Kidney (tissue), 14 donors: ENCODE results near the gene WDR74. TPM values are rescaled to one million over a fixed set of nuclear protein-coding genes. Genes with fewer than 3 reads are reported as not detected.

Experiments
- DNase-seq, 5 donors: peaks; one replicate each; pipeline ENCODE4 v3.0.0-alpha.2; 2013 to 2020
- FAIRE-seq: peaks from 2 replicates; lab custom pipeline; 2012; peaks lifted over from hg19 to GRCh38; lab: Jason Lieb, UNC
- H3K27ac ChIP-seq, 2 donors: one replicate each; pipeline ENCODE4 v1.7.0; 2013; ENCODE audit warnings: low read depth in 2 of 2, low read length in 2 of 2, inconsistent platforms in 1 of 2
- H3K27me3 ChIP-seq: one replicate; pipeline ENCODE4 v1.7.1; 2013; ENCODE audit warnings: low read length, inconsistent platforms; ENCODE audit not compliant: control insufficient read depth, insufficient read depth
- H3K36me3 ChIP-seq, 3 donors: one replicate each; pipeline versions ENCODE4 v1.7.0 to v1.7.1; 2013; ENCODE audit warnings: low read length in 3 of 3, control low read depth in 1 of 3, inconsistent platforms in 1 of 3; ENCODE audit not compliant: insufficient read depth in 3 of 3, control insufficient read depth in 2 of 3
- H3K4me1 ChIP-seq, 3 donors: one replicate each; pipeline versions ENCODE4 v1.7.0 to v1.7.1; 2013; ENCODE audit warnings: low read length in 3 of 3, inconsistent platforms in 1 of 3, low read depth in 1 of 3; ENCODE audit not compliant: control insufficient read depth in 2 of 3, insufficient read depth in 2 of 3
- H3K4me3 ChIP-seq, 3 donors: one replicate each; pipeline versions ENCODE4 v1.7.0 to v1.8.1; 2013; ENCODE audit warnings: low read length in 3 of 3, control low read depth in 1 of 3, inconsistent platforms in 1 of 3
- H3K9ac ChIP-seq, 3 donors: one replicate each; pipeline versions ENCODE4 v1.7.0 to v1.7.1; 2013; ENCODE audit warnings: low read length in 3 of 3, control low read depth in 1 of 3, inconsistent platforms in 1 of 3
- H3K9me3 ChIP-seq, 3 donors: one replicate each; pipeline versions ENCODE4 v1.7.0 to v1.7.1; 2013; ENCODE audit warnings: low read length in 3 of 3, control low read depth in 1 of 3, inconsistent platforms in 1 of 3; ENCODE audit not compliant: control insufficient read depth in 2 of 3, insufficient read depth in 1 of 3
- CTCF ChIP-seq: IDR thresholded peaks from 3 replicates; pipeline ENCODE4 v1.5.1; 2012; ENCODE audit warnings: mild to moderate bottlenecking, moderate library complexity, borderline replicate concordance; ENCODE audit not compliant: insufficient read depth; ENCODE audit errors: extremely low read depth
- intact Hi-C: fragments of 100-400 bp; cut with DNase I; formaldehyde crosslinking; loops from one replicate; pipeline ENCODE4 v1.11.1; 2022
- polyA plus RNA-seq: library from polyadenylated mRNA; stranded (reverse); fragments of 350-450 nt; fragmentation: Illumina TruSeq; extraction: RNeasy Lipid Tissue Mini Kit (QIAGEN cat#74804); gene quantifications from one replicate; pipeline ENCODE4 v1.2.3, GENCODE V29; 2014; ENCODE audit warnings: low read depth, low replicate concordance; ENCODE audit not compliant: insufficient read depth
- total RNA-seq: library from RNA; stranded (reverse); fragmentation: NEBNext Ultra II Directional; extraction: Animal tissue kit (Norgen Biotek cat#: 25700); gene quantifications from one replicate; pipeline ENCODE4 v1.2.1, GENCODE V29; 2021
- donor health status: control.
- donor health status: control.
- donor health status: control.
- donor health status: control.
- donor health status: control.
- donor health status: DM: yes; HTN: yes; CAD: no.
- donor health status: Normal renal cell carcinoma (clear cell type).

WDR74 gene
- total and polyA plus RNA-seq, 2 donors from 2014 or later, result 38.5 to 48.9 TPM

DNA sequence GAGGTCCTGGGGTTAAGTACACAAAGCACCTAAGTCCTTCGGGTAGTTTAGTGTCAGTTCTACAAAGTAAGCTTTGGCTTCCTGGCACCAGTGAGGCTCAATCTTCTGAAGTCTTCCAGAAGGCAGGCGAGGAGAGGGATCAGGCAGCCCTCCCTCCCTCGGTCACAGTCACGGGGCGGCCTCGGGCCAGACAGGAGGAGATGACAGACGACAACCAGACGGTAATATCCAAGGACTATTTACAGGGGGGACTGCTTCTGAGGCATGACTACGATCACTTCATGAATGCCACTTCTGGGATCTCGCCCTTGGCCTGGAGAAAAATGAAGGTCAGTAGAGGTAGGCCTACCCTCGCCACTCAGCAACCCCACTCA lies 47.2 kb downstream of the WDR74 start:
- Histone ChIP-seq H3K4me3 (peak overlapping the region in 2 of 3 donors; percentile 74 to 91), H3K27me3 (no peaks in the 10 kb centered on the region), H3K4me1 (peaks cover 0 to 19% (median 15%) of the 10 kb centered on the region in 3 donors), H3K9ac (peak overlapping the region in 1 of 3 donors; percentile 84), H3K36me3 (peaks cover 6 to 49% (median 31%) of the 10 kb centered on the region in 3 donors), H3K27ac (peak overlapping the region in 1 of 2 donors; percentile 85), H3K9me3 (no peaks in the 10 kb centered on the region)
- no peak for FAIRE-seq
- DNase-seq, result peak in 3 of 5 donors; percentile 14 to 67 (median 66)
- TF ChIP-seq CTCF, result no peak
- intact Hi-C loops, result no loop called here

- intact Hi-C loops, result no loop called here
Observed at GRCh38 chr11:62791501-62792201, 47.7 kb downstream of the WDR74 start, which contains the start of gene TMEM223. Gene TMEM223 (minus strand): TSS chr11:62792006. CDS start chr11:62791994, 12 bp downstream.

DNA sequence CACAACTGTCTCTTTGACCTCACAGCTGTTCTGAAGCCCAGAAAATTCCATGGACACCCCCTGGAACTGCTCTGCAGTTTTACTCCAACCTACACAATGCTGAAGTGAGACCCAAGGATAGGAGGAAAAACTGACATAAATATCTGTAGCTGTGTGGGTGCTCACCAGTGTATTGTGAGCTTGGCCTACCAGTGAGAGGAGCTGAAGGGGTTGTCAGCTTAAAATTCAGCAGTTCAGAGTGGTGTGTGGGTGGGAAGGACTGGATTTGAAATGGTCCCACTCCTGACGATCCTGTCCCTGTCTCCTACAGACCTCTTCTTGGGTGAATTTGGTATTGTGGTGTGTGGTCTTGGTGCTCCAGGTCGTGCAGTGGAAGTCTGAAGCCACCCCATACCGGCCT lies 49.8 kb downstream of the WDR74 start:
- FAIRE-seq (no peak), DNase-seq (peak in 1 of 5 donors; percentile 32)
- no peaks in the 10 kb centered on the region for H3K27me3 ChIP-seq
- peaks cover 2 to 23% (median 11%) of the 10 kb centered on the region in 3 donors for H3K36me3 ChIP-seq
- no peak overlapping the region for H3K4me3 ChIP-seq
- H3K9me3 ChIP-seq, result no peaks in the 10 kb centered on the region
- H3K27ac ChIP-seq, result no peak overlapping the region
- intact Hi-C loops, result loop anchor here (10.0 kb wide), 1 partner anchor 75 kb away; no protein-coding TSS in a partner anchor
- H3K4me1 ChIP-seq, result peaks cover 4 to 26% (median 24%) of the 10 kb centered on the region in 3 donors
- no peak overlapping the region for H3K9ac ChIP-seq
- no peak for TF ChIP-seq CTCF

More at GRCh38 chr11:62791501-62792201, 47.7 kb downstream of the WDR74 start, which contains the start of gene TMEM223:
- H3K9ac ChIP-seq, result peak within 1 kb of the TSS; percentile 52 to 88 (median 84)
- peak; percentile 88 to 95 (median 92) for DNase-seq
- H3K27ac ChIP-seq, result peak within 1 kb of the TSS; percentile 66 to 85
- peak; percentile 15 for TF ChIP-seq CTCF
- peaks cover 0 to 19% (median 15%) of the 10 kb centered on the region in 3 donors for H3K4me1 ChIP-seq
- no peak for FAIRE-seq
- peak within 1 kb of the TSS; percentile 74 to 91 (median 74) for H3K4me3 ChIP-seq
- H3K27me3 ChIP-seq, result no peaks in the 10 kb centered on the region
- H3K9me3 ChIP-seq, result no peaks in the 10 kb centered on the region
- peaks cover 6 to 44% (median 27%) of the 10 kb centered on the region in 3 donors for H3K36me3 ChIP-seq
